MCF 10A (cell line): Measurements from ENCODE around the gene OR6C3. TPM values are rescaled to one million over a fixed set of nuclear protein-coding genes. Genes with fewer than 3 reads are reported as not detected.

ENCODE experiments used
- BruUV-seq: library from RNA; stranded (reverse); fragments of 400-500 nt; replicated peaks from 2 replicates; lab custom pipeline; 2021; lab: Mats Ljungman, UMichigan
- CTCF ChIA-PET: fragments of 300-600 bp; sonication (Branson Sonifier 250); formaldehyde crosslinking; extraction: SDS; loops from one replicate; lab custom pipeline; 2021; ENCODE audit warnings: antibody characterized with exemption, inconsistent platforms; lab: Yijun Ruan, JAX
- POLR2A ChIA-PET: fragments of 300-600, 350-650 bp; sonication (Branson Sonifier 250); formaldehyde crosslinking; extraction: SDS; loops from one replicate; lab custom pipeline; 2020; ENCODE audit warnings: antibody characterized with exemption, inconsistent platforms; lab: Yijun Ruan, JAX
- DNase-seq: peaks from one replicate; pipeline ENCODE4 v3.0.0-alpha.2; 2018; ENCODE audit not compliant: unreplicated experiment
- H3K27ac Mint-ChIP-seq: one replicate; pipeline ENCODE4 v1.8.0; 2022; ENCODE audit warnings: mild to moderate bottlenecking, low read depth, mixed read lengths; ENCODE audit not compliant: unreplicated experiment
- H3K27me3 Mint-ChIP-seq: one replicate; pipeline ENCODE4 v1.8.0; 2022; ENCODE audit warnings: mixed read lengths; ENCODE audit not compliant: insufficient read depth, unreplicated experiment
- H3K36me3 Mint-ChIP-seq: one replicate; pipeline ENCODE4 v1.8.0; 2022; ENCODE audit warnings: mild to moderate bottlenecking, moderate library complexity, mixed read lengths; ENCODE audit not compliant: insufficient read depth, unreplicated experiment
- H3K4me1 Mint-ChIP-seq: one replicate; pipeline ENCODE4 v1.8.0; 2022; ENCODE audit warnings: mixed read lengths; ENCODE audit not compliant: insufficient read depth, unreplicated experiment
- H3K4me3 Mint-ChIP-seq: one replicate; pipeline ENCODE4 v1.8.0; 2022; ENCODE audit warnings: mild to moderate bottlenecking, moderate library complexity, mixed read lengths; ENCODE audit not compliant: unreplicated experiment
- H3K9me3 Mint-ChIP-seq: one replicate; pipeline ENCODE4 v1.8.0; 2022; ENCODE audit warnings: mixed read lengths; ENCODE audit not compliant: unreplicated experiment
- CTCF ChIP-seq: fragments of 200-600 bp; IDR thresholded peaks from one replicate; pipeline ENCODE4 v1.8.0; 2022; ENCODE audit warnings: antibody characterized with exemption, mild to moderate bottlenecking; ENCODE audit not compliant: unreplicated experiment
- intact Hi-C: fragments of 100-400 bp; cut with micrococcal nuclease; formaldehyde crosslinking; loops from 2 replicates; pipeline ENCODE4 v1.14.1; 2022
- total RNA-seq: library from RNA; stranded (reverse); gene quantifications from 2 replicates; pipeline ENCODE4 v1.2.3, GENCODE V29; 2022

The OR6C3 gene
- total RNA-seq, 1 experiment from 2014 or later: not detected

GRCh38 chr12:55362675-55363074, 32.1 kb downstream of the OR6C3 start, which contains the start of gene OR6C75:
OR6C75 (plus strand) TSS chr12:55362975; CDS start chr12:55365111, 2,136 bp downstream.
- BruUV-seq: no TSS peak
- intact Hi-C loops: no loop called here
- peaks cover 88% of the 10 kb centered on the region for H3K27me3 Mint-ChIP-seq
- no peaks in the 10 kb centered on the region for H3K9me3 Mint-ChIP-seq
- no peak within 1 kb of the TSS for H3K27ac Mint-ChIP-seq
- no peak for TF ChIP-seq CTCF
- no peaks in the 10 kb centered on the region for H3K36me3 Mint-ChIP-seq
- ChIA-PET CTCF (interaction anchor here (0.7 kb wide), 1 partner anchor 267 kb away, joined by 3 read pairs; no protein-coding TSS in a partner anchor), POLR2A (no interaction called here)
- no peak within 1 kb of the TSS for H3K4me3 Mint-ChIP-seq
- DNase-seq: no peak
- H3K4me1 Mint-ChIP-seq: no peaks in the 10 kb centered on the region

GRCh38 chr12:55365086-55365485, 34.5 kb downstream of the OR6C3 start:
- no peak for TF ChIP-seq CTCF
- Mint-ChIP-seq H3K27me3 (peaks cover 80% of the 10 kb centered on the region), H3K4me3 (no peak overlapping the region), H3K36me3 (no peaks in the 10 kb centered on the region), H3K27ac (no peak overlapping the region), H3K9me3 (no peaks in the 10 kb centered on the region), H3K4me1 (no peaks in the 10 kb centered on the region)
- no peak for DNase-seq
- POLR2A ChIA-PET: interaction anchor here (0.7 kb wide), 1 partner anchor 145 kb away, joined by 3 read pairs; no protein-coding TSS in a partner anchor
- no TSS peak for BruUV-seq
- intact Hi-C loops: no loop called here
- CTCF ChIA-PET: no interaction called here

GRCh38 chr12:55372521-55372920, 42.0 kb downstream of the OR6C3 start:
- BruUV-seq: no TSS peak
- no peak overlapping the region for H3K27ac Mint-ChIP-seq
- H3K4me3 Mint-ChIP-seq: no peak overlapping the region
- no peaks in the 10 kb centered on the region for H3K9me3 Mint-ChIP-seq
- no peak for DNase-seq
- H3K4me1 Mint-ChIP-seq: no peaks in the 10 kb centered on the region
- peaks cover 56% of the 10 kb centered on the region for H3K27me3 Mint-ChIP-seq
- no peak for TF ChIP-seq CTCF
- intact Hi-C loops: no loop called here
- H3K36me3 Mint-ChIP-seq: no peaks in the 10 kb centered on the region
- CTCF ChIA-PET: no interaction called here
- POLR2A ChIA-PET: no interaction called here

Other genes with a start within 250 kb of the OR6C3 start
- gene OR9K2, start 204.3 kb upstream of the OR6C3 start, total RNA-seq: not detected in 2 replicates
- gene OR10A7, start 109.7 kb upstream of the OR6C3 start, total RNA-seq: not detected in 2 replicates
- not detected in 2 replicates for gene OR6C74, start 86.1 kb upstream of the OR6C3 start, total RNA-seq
- gene OR6C6, start 34.2 kb upstream of the OR6C3 start, total RNA-seq: not detected in 2 replicates
- gene OR6C1, start 16.4 kb upstream of the OR6C3 start, total RNA-seq: not detected in 2 replicates
- gene OR6C75, start 32.2 kb downstream of the OR6C3 start, total RNA-seq: not detected in 2 replicates
- not detected in 2 replicates for gene OR6C65, start 69.8 kb downstream of the OR6C3 start, total RNA-seq
- gene OR6C76, start 95.5 kb downstream of the OR6C3 start, total RNA-seq: not detected in 2 replicates
- not detected in 2 replicates for gene OR6C2, start 113.3 kb downstream of the OR6C3 start, total RNA-seq
- gene OR6C70, start 139.4 kb downstream of the OR6C3 start, total RNA-seq: not detected in 2 replicates
- gene OR6C68, start 161.6 kb downstream of the OR6C3 start, total RNA-seq: not detected in 2 replicates
- not detected in 2 replicates for gene OR6C4, start 218.9 kb downstream of the OR6C3 start, total RNA-seq
- not detected in 2 replicates for gene OR2AP1, start 241.7 kb downstream of the OR6C3 start, total RNA-seq